Aorta (tissue), 5 donors: ENCODE data around the gene DCAF17. TPM values are rescaled to one million over a fixed set of nuclear protein-coding genes. Genes with fewer than 3 reads are reported as not detected.
A peak's percentile ranks its signal among the peaks of the same experiment; 100 is the strongest.
"Not testable (repeated sequence)": the region's sequence is repeated elsewhere in the genome, so short reads cannot be mapped to it uniquely, and the experiment has no call there.

Experiments
- ATAC-seq: fragments of 200-7000 bp; cut with Tn5 transposase; one replicate; pipeline ENCODE4 v1.9.1; 2022; ENCODE audit warnings: moderate library complexity; ENCODE audit not compliant: low FRiP score
- DNase-seq, 2 donors: peaks; one replicate each; pipeline ENCODE4 v3.0.0-alpha.2; 2020
- H3K27ac ChIP-seq, 2 donors: one replicate each; pipeline ENCODE4 v1.5.1; 2013; ENCODE audit warnings: low read length in 2 of 2, mild to moderate bottlenecking in 2 of 2, moderate library complexity in 2 of 2, control low read depth in 1 of 2, inconsistent platforms in 1 of 2, low read depth in 1 of 2
- H3K27me3 ChIP-seq, 2 donors: one replicate each; pipeline ENCODE4 v1.6.1; 2013; ENCODE audit warnings: control low read depth in 1 of 2, low read length in 1 of 2, mild to moderate bottlenecking in 1 of 2, moderate library complexity in 1 of 2; ENCODE audit not compliant: insufficient read depth in 2 of 2, control insufficient read depth in 1 of 2
- H3K36me3 ChIP-seq, 2 donors: one replicate each; pipeline ENCODE4 v1.6.1; 2013; ENCODE audit warnings: control low read depth in 1 of 2, low read length in 1 of 2, mild to moderate bottlenecking in 1 of 2; ENCODE audit not compliant: insufficient read depth in 2 of 2, control insufficient read depth in 1 of 2
- H3K4me1 ChIP-seq, 2 donors: one replicate each; pipeline ENCODE4 v1.6.1; 2013; ENCODE audit warnings: low read length in 2 of 2, control low read depth in 1 of 2, mild to moderate bottlenecking in 1 of 2, moderate library complexity in 1 of 2; ENCODE audit not compliant: insufficient read depth in 2 of 2, control insufficient read depth in 1 of 2
- H3K4me3 ChIP-seq, 2 donors: one replicate each; pipeline ENCODE4 v1.5.1; 2013; ENCODE audit warnings: low read length in 2 of 2, control low read depth in 1 of 2, mild to moderate bottlenecking in 1 of 2
- H3K9me3 ChIP-seq: one replicate; pipeline ENCODE4 v1.6.1; 2013; ENCODE audit warnings: mild to moderate bottlenecking, low read length; ENCODE audit not compliant: control insufficient read depth
- WGBS, 2 donors: extraction: QIAGEN DNeasy Blood & Tissue Kit; methylation state at CpG; one replicate each; pipeline ENCODE4 v1.1.7; 2013; 5-methylcytosine and 5-hydroxymethylcytosine counted together
- intact Hi-C, 2 donors: fragments of 100-400 bp; cut with DNase I; formaldehyde crosslinking; loops; one replicate each; pipeline versions ENCODE4 v1.14.2 to v1.15.0; 2022
- polyA plus RNA-seq, 2 donors: library from polyadenylated mRNA; stranded (reverse); fragments of 200-250 nt; gene quantifications; one replicate each; pipeline ENCODE4 v1.2.3, GENCODE V29; 2013
- total RNA-seq, 2 donors: library from RNA; stranded (reverse); fragmentation: NEBNext Ultra II Directional; extraction: Animal tissue kit (Norgen Biotek cat#: 25700); gene quantifications; one replicate each; pipeline ENCODE4 v1.2.1, GENCODE V29; 2021
- donor health status: healthy with polysubstance abuse.
- donor health status: Bipolar disorder and iron deficiency.
- donor health status: DM: no; HTN: no; CAD: no.
- donor health status: DM: no; HTN: no; CAD: no.
- donor health status: DM: yes; HTN: yes; CAD: no.

Gene DCAF17
- total and polyA plus RNA-seq, 4 donors, result 5.4 to 20.3 (median 12.6) TPM

- H3K27ac ChIP-seq, H3K27me3 ChIP-seq, H3K4me3 ChIP-seq, H3K9me3 ChIP-seq, H3K4me1 ChIP-seq, ATAC-seq, H3K36me3 ChIP-seq, DNase-seq: not testable (repeated sequence)
- WGBS, 2 donors, result 90 to 93% methylated on average over 4 of the region's 4 CpGs
- intact Hi-C loops, result loop anchor here (5.0 to 10.0 kb wide), 2 partner anchors 250 to 487 kb away; partner anchors contain the start of genes GORASP2 (in 1 of the 2) and TLK1 (in 1 of the 2)
These were observed 19.4 kb upstream of the DCAF17 start for GRCh38 chr2:171414645-171415044.

- Histone ChIP-seq H3K27ac (no peak overlapping the region), H3K9me3 (no peaks in the 10 kb centered on the region), H3K36me3 (no peaks in the 10 kb centered on the region), H3K4me3 (no peak overlapping the region), H3K4me1 (no peaks in the 10 kb centered on the region), H3K27me3 (no peaks in the 10 kb centered on the region)
- ATAC-seq, result peak; percentile 95
- 31 to 35% methylated on average over 7 of the region's 7 CpGs for WGBS, 2 donors
- peak; percentile 90 to 92 for DNase-seq
- intact Hi-C loops, result loop anchor here (1.0 to 10.0 kb wide), 4 partner anchors 251 to 489 kb away; partner anchors contain the start of genes GORASP2 (in 1 of the 2) and TLK1 (in 1 of the 2)
These were observed 17.8 kb upstream of the DCAF17 start for GRCh38 chr2:171416009-171416926.

GRCh38 chr2:171419333-171419732 lies 14.7 kb upstream of the DCAF17 start:
- intact Hi-C loops, result loop anchor here (5.0 to 10.0 kb wide), 2 partner anchors 255 to 492 kb away; partner anchors contain the start of genes GORASP2 (in 1 of the 2) and TLK1 (in 1 of the 2)
- no peak overlapping the region for H3K4me3 ChIP-seq
- H3K36me3 ChIP-seq, result no peaks in the 10 kb centered on the region
- H3K27ac ChIP-seq, result no peak overlapping the region
- no peaks in the 10 kb centered on the region for H3K27me3 ChIP-seq
- ATAC-seq (no peak), DNase-seq (no peak)
- H3K9me3 ChIP-seq, result peaks cover 1% of the 10 kb centered on the region
- no peaks in the 10 kb centered on the region for H3K4me1 ChIP-seq
- WGBS, 2 donors, result 94 to 97% methylated on average over 2 of the region's 2 CpGs

GRCh38 chr2:171420728-171421563 lies 13.1 kb upstream of the DCAF17 start:
- no peak for ATAC-seq
- H3K4me3 ChIP-seq, result no peak overlapping the region

GRCh38 chr2:171422710-171423495 lies 11.1 kb upstream of the DCAF17 start:
- not testable (repeated sequence) for ATAC-seq

More at GRCh38 chr2:171420728-171421563, 13.1 kb upstream of the DCAF17 start:
- no peak for DNase-seq
- no peaks in the 10 kb centered on the region for H3K36me3 ChIP-seq
- no peaks in the 10 kb centered on the region for H3K27me3 ChIP-seq
- H3K27ac ChIP-seq, result no peak overlapping the region
- peaks cover 1% of the 10 kb centered on the region for H3K9me3 ChIP-seq
- intact Hi-C loops, result no loop called here
- WGBS, 2 donors, result 95 to 96% methylated on average over 3 of the region's 3 CpGs
- no peaks in the 10 kb centered on the region for H3K4me1 ChIP-seq

GRCh38 chr2:171430516-171431410 lies 3.3 kb upstream of the DCAF17 start:
- Histone ChIP-seq H3K4me3 (no peak overlapping the region), H3K27me3 (no peaks in the 10 kb centered on the region), H3K27ac (no peak overlapping the region), H3K4me1 (peaks cover 0 to 3% of the 10 kb centered on the region in 2 donors), H3K9me3 (no peaks in the 10 kb centered on the region), H3K36me3 (no peaks in the 10 kb centered on the region)
- intact Hi-C loops, result loop anchor here in 1 of 2 donors (5.0 kb wide), 2 partner anchors 268 to 458 kb away; partner anchors contain the start of gene TLK1
- DNase-seq (no peak), ATAC-seq (no peak)
- 96 to 97% methylated on average over 7 of the region's 7 CpGs for WGBS, 2 donors

More at GRCh38 chr2:171422710-171423495, 11.1 kb upstream of the DCAF17 start:
- H3K4me1 ChIP-seq, H3K4me3 ChIP-seq, H3K36me3 ChIP-seq, H3K27ac ChIP-seq, intact Hi-C loops, H3K27me3 ChIP-seq, DNase-seq, H3K9me3 ChIP-seq: not testable (repeated sequence)
- 93 to 96% methylated on average over 2 of the region's 2 CpGs for WGBS, 2 donors

GRCh38 chr2:171431677-171432167 lies 2.3 kb upstream of the DCAF17 start:
- Histone ChIP-seq H3K9me3 (no peaks in the 10 kb centered on the region), H3K4me3 (no peak overlapping the region), H3K27ac (no peak overlapping the region), H3K4me1 (peaks cover 0 to 3% of the 10 kb centered on the region in 2 donors), H3K27me3 (no peaks in the 10 kb centered on the region), H3K36me3 (no peaks in the 10 kb centered on the region)
- intact Hi-C loops, result loop anchor here in 1 of 2 donors (5.0 kb wide), 2 partner anchors 269 to 459 kb away; partner anchors contain the start of gene TLK1
- peak in 1 of 2 donors; percentile 40 for DNase-seq
- ATAC-seq, result no peak
- 94 to 97% methylated on average over 9 of the region's 9 CpGs for WGBS, 2 donors
